ENCODE results near the gene REG1B.

REG1B gene

GRCh38 chr2:79099140-79099686 is 11.4 kb upstream of the REG1B start:
- Histone ChIP-seq H2BK120ac (ENCODE audit: low read depth, low read length) (no peak overlapping the region), H3K36me3 (replicated peaks in 1 of 2; ENCODE audit: control insufficient read depth in 2 of 2, insufficient read depth in 2 of 2, low read length in 2 of 2) (no peaks in the 10 kb centered on the region), H4K91ac (ENCODE audit: low read depth, low read length, poor library complexity) (no peak overlapping the region), H2BK5ac (ENCODE audit: low read length) (no peak overlapping the region), H3K18ac (ENCODE audit: low read length) (no peak overlapping the region), H3K14ac (ENCODE audit: low read length) (no peak overlapping the region), H2AFZ (ENCODE audit: low read length) (no peak overlapping the region), H3K27me3 (ENCODE audit: control insufficient read depth in 3 of 3, insufficient read depth in 3 of 3, low read depth in 1 of 3, low read length in 3 of 3) (no peaks in the 10 kb centered on the region), H3K4me3 (ENCODE audit: low read length in 2 of 2) (no peak overlapping the region), H3K27ac (replicated peaks; ENCODE audit: low read length) (no peak overlapping the region), H2BK12ac (ENCODE audit: low read length) (no peak overlapping the region), H2BK15ac (ENCODE audit: low read length) (no peak overlapping the region), H3K9ac (ENCODE audit: low read depth, low read length, poor library complexity) (no peak overlapping the region), H3K9me3 (replicated peaks in 1 of 2; ENCODE audit: control insufficient read depth in 2 of 2, insufficient read depth in 1 of 2, low read depth in 1 of 2, low read length in 2 of 2) (peaks cover 0 to 2% of the 10 kb centered on the region in 2 donors), H3K23ac (ENCODE audit: low read depth, low read length, poor library complexity) (no peak overlapping the region), H3K4me1 (ENCODE audit: control insufficient read depth in 2 of 2, insufficient read depth in 1 of 2, low read depth in 1 of 2, low read length in 2 of 2) (no peaks in the 10 kb centered on the region), H3K4me2 (ENCODE audit: insufficient read depth, low read length, poor library complexity, severe bottlenecking) (no peak overlapping the region), H3K79me1 (ENCODE audit: low read depth, low read length) (no peaks in the 10 kb centered on the region), H2AK5ac (ENCODE audit: low read depth, low read length) (no peak overlapping the region), H3K4ac (ENCODE audit: low read length) (no peak overlapping the region), H4K8ac (ENCODE audit: low read depth, low read length) (no peak overlapping the region)
- no CpG with 5 or more reads among the region's 7 CpGs for WGBS, 2 donors (ENCODE audit: extremely low coverage in 2 of 2, insufficient read length in 2 of 2, insufficient replicate concordance in 1 of 2)
- no peak for DNase-seq (ENCODE audit: low spot score)

GRCh38 chr2:79097843-79098242 is 10.1 kb upstream of the REG1B start:
- Histone ChIP-seq H3K27me3 (ENCODE audit: control insufficient read depth in 3 of 3, insufficient read depth in 3 of 3, low read depth in 1 of 3, low read length in 3 of 3) (no peaks in the 10 kb centered on the region), H3K79me1 (ENCODE audit: low read depth, low read length) (no peaks in the 10 kb centered on the region), H3K18ac (ENCODE audit: low read length) (no peak overlapping the region), H2BK120ac (ENCODE audit: low read depth, low read length) (no peak overlapping the region), H3K4ac (ENCODE audit: low read length) (no peak overlapping the region), H2AFZ (ENCODE audit: low read length) (no peak overlapping the region), H2BK12ac (ENCODE audit: low read length) (no peak overlapping the region), H3K4me1 (ENCODE audit: control insufficient read depth in 2 of 2, insufficient read depth in 1 of 2, low read depth in 1 of 2, low read length in 2 of 2) (no peaks in the 10 kb centered on the region), H4K8ac (ENCODE audit: low read depth, low read length) (no peak overlapping the region), H2BK5ac (ENCODE audit: low read length) (no peak overlapping the region), H4K91ac (ENCODE audit: low read depth, low read length, poor library complexity) (no peak overlapping the region), H3K4me3 (ENCODE audit: low read length in 2 of 2) (no peak overlapping the region), H3K23ac (ENCODE audit: low read depth, low read length, poor library complexity) (no peak overlapping the region), H3K9ac (ENCODE audit: low read depth, low read length, poor library complexity) (no peak overlapping the region), H3K9me3 (replicated peaks in 1 of 2; ENCODE audit: control insufficient read depth in 2 of 2, insufficient read depth in 1 of 2, low read depth in 1 of 2, low read length in 2 of 2) (peaks cover 0 to 2% of the 10 kb centered on the region in 2 donors), H2AK5ac (ENCODE audit: low read depth, low read length) (no peak overlapping the region), H3K4me2 (ENCODE audit: insufficient read depth, low read length, poor library complexity, severe bottlenecking) (no peak overlapping the region), H2BK15ac (ENCODE audit: low read length) (no peak overlapping the region), H3K14ac (ENCODE audit: low read length) (no peak overlapping the region), H3K27ac (replicated peaks; ENCODE audit: low read length) (no peak overlapping the region), H3K36me3 (replicated peaks in 1 of 2; ENCODE audit: control insufficient read depth in 2 of 2, insufficient read depth in 2 of 2, low read length in 2 of 2) (no peaks in the 10 kb centered on the region)
- WGBS, 2 donors (ENCODE audit: extremely low coverage in 2 of 2, insufficient read length in 2 of 2, insufficient replicate concordance in 1 of 2), result no CpG with 5 or more reads among the region's 6 CpGs
- DNase-seq (ENCODE audit: low spot score), result no peak

GRCh38 chr2:79090693-79091092 is 2.9 kb upstream of the REG1B start:
- Histone ChIP-seq H2BK5ac (ENCODE audit: low read length) (no peak overlapping the region), H4K91ac (ENCODE audit: low read depth, low read length, poor library complexity) (no peak overlapping the region), H3K27me3 (ENCODE audit: control insufficient read depth in 3 of 3, insufficient read depth in 3 of 3, low read depth in 1 of 3, low read length in 3 of 3) (no peaks in the 10 kb centered on the region), H3K36me3 (replicated peaks in 1 of 2; ENCODE audit: control insufficient read depth in 2 of 2, insufficient read depth in 2 of 2, low read length in 2 of 2) (no peaks in the 10 kb centered on the region), H4K8ac (ENCODE audit: low read depth, low read length) (no peak overlapping the region), H3K27ac (replicated peaks; ENCODE audit: low read length) (no peak overlapping the region), H3K23ac (ENCODE audit: low read depth, low read length, poor library complexity) (no peak overlapping the region), H3K4me2 (ENCODE audit: insufficient read depth, low read length, poor library complexity, severe bottlenecking) (no peak overlapping the region), H3K9ac (ENCODE audit: low read depth, low read length, poor library complexity) (no peak overlapping the region), H2AFZ (ENCODE audit: low read length) (no peak overlapping the region), H3K14ac (ENCODE audit: low read length) (no peak overlapping the region), H3K9me3 (replicated peaks in 1 of 2; ENCODE audit: control insufficient read depth in 2 of 2, insufficient read depth in 1 of 2, low read depth in 1 of 2, low read length in 2 of 2) (peaks cover 0 to 2% of the 10 kb centered on the region in 2 donors), H2BK15ac (ENCODE audit: low read length) (no peak overlapping the region), H3K79me1 (ENCODE audit: low read depth, low read length) (no peaks in the 10 kb centered on the region), H2BK12ac (ENCODE audit: low read length) (no peak overlapping the region), H3K4ac (ENCODE audit: low read length) (no peak overlapping the region), H3K4me3 (ENCODE audit: low read length in 2 of 2) (no peak overlapping the region), H2BK120ac (ENCODE audit: low read depth, low read length) (no peak overlapping the region), H3K18ac (ENCODE audit: low read length) (no peak overlapping the region), H3K4me1 (ENCODE audit: control insufficient read depth in 2 of 2, insufficient read depth in 1 of 2, low read depth in 1 of 2, low read length in 2 of 2) (no peaks in the 10 kb centered on the region), H2AK5ac (ENCODE audit: low read depth, low read length) (no peak overlapping the region)
- no CpG with 5 or more reads among the region's 4 CpGs for WGBS, 2 donors (ENCODE audit: extremely low coverage in 2 of 2, insufficient read length in 2 of 2, insufficient replicate concordance in 1 of 2)
- DNase-seq (ENCODE audit: low spot score), result no peak

GRCh38 chr2:79086255-79086654 is 1.5 kb downstream of the REG1B start:
- Histone ChIP-seq H4K91ac (ENCODE audit: low read depth, low read length, poor library complexity) (no peak overlapping the region), H2BK5ac (ENCODE audit: low read length) (no peak overlapping the region), H3K27ac (replicated peaks; ENCODE audit: low read length) (no peak overlapping the region), H3K9me3 (replicated peaks in 1 of 2; ENCODE audit: control insufficient read depth in 2 of 2, insufficient read depth in 1 of 2, low read depth in 1 of 2, low read length in 2 of 2) (peaks cover 0 to 2% of the 10 kb centered on the region in 2 donors), H2BK120ac (ENCODE audit: low read depth, low read length) (no peak overlapping the region), H3K27me3 (ENCODE audit: control insufficient read depth in 3 of 3, insufficient read depth in 3 of 3, low read depth in 1 of 3, low read length in 3 of 3) (no peaks in the 10 kb centered on the region), H3K4ac (ENCODE audit: low read length) (no peak overlapping the region), H2BK12ac (ENCODE audit: low read length) (no peak overlapping the region), H4K8ac (ENCODE audit: low read depth, low read length) (no peak overlapping the region), H3K9ac (ENCODE audit: low read depth, low read length, poor library complexity) (no peak overlapping the region), H3K14ac (ENCODE audit: low read length) (no peak overlapping the region), H3K36me3 (replicated peaks in 1 of 2; ENCODE audit: control insufficient read depth in 2 of 2, insufficient read depth in 2 of 2, low read length in 2 of 2) (no peaks in the 10 kb centered on the region), H3K4me2 (ENCODE audit: insufficient read depth, low read length, poor library complexity, severe bottlenecking) (no peak overlapping the region), H3K18ac (ENCODE audit: low read length) (no peak overlapping the region), H2AK5ac (ENCODE audit: low read depth, low read length) (no peak overlapping the region), H3K4me3 (ENCODE audit: low read length in 2 of 2) (no peak overlapping the region), H3K4me1 (ENCODE audit: control insufficient read depth in 2 of 2, insufficient read depth in 1 of 2, low read depth in 1 of 2, low read length in 2 of 2) (no peaks in the 10 kb centered on the region), H3K23ac (ENCODE audit: low read depth, low read length, poor library complexity) (no peak overlapping the region), H2AFZ (ENCODE audit: low read length) (no peak overlapping the region), H3K79me1 (ENCODE audit: low read depth, low read length) (no peaks in the 10 kb centered on the region), H2BK15ac (ENCODE audit: low read length) (no peak overlapping the region)
- no CpG with 5 or more reads among the region's 4 CpGs for WGBS, 2 donors (ENCODE audit: extremely low coverage in 2 of 2, insufficient read length in 2 of 2, insufficient replicate concordance in 1 of 2)
- no peak for DNase-seq (ENCODE audit: low spot score)

Measured in neuronal stem cell (in vitro differentiated cells).